HepG2 (cell line): ENCODE data around the gene CMTM5.

Experiments
- CEBPB ChIP-seq: IDR thresholded peaks from 2 replicates; pipeline ENCODE4 v1.6.1; 2011; ENCODE audit warnings: low read depth, low read length, improper control_type of control experiment, borderline replicate concordance
- TF ChIP-seq, protein P1 (sequence below): sonication (generic); formaldehyde crosslinking; IDR thresholded peaks from 2 replicates; pipeline ENCODE4 v1.4.0; 2020; ENCODE audit warnings: mild to moderate bottlenecking, missing genetic modification reagents
- TF ChIP-seq, protein P2 (sequence below): sonication (generic); IDR thresholded peaks from 2 replicates; pipeline ENCODE4 v1.6.1; 2016; ENCODE audit warnings: low read depth, borderline replicate concordance
- TF ChIP-seq, protein P3 (sequence below): sonication (generic); formaldehyde crosslinking; IDR thresholded peaks from 2 replicates; pipeline ENCODE4 v1.5.0; 2020; ENCODE audit warnings: mild to moderate bottlenecking, missing genetic modification reagents, moderate library complexity
- TF ChIP-seq, protein P4 (sequence below): sonication (generic); formaldehyde crosslinking; conservative IDR thresholded peaks from 2 replicates; pipeline ENCODE4 v1.5.0; 2020; ENCODE audit warnings: missing genetic modification reagents

DNA sequence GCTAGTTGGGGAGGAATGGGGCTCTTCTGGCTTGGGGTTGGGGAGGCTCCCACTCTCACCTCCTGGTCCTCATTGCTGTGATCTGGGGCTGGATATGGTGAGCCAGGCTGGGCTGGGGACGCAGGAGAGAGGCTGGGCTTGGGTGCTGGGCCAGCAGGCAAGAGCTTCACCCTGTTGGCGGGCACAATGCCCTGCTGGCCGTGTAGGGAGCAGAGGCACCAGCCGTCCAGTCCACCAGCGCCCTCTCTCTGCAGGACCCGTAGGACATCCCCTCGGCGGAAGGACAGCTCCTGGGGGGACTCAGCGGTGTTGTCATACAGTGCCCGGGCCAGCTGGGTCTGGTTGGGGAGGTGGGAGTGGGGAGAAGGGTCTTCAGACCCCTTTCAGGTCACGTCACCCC lies 16.4 kb upstream of the CMTM5 start:
- TF ChIP-seq, protein P1, sequence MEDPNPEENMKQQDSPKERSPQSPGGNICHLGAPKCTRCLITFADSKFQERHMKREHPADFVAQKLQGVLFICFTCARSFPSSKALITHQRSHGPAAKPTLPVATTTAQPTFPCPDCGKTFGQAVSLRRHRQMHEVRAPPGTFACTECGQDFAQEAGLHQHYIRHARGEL, result no peak
- TF ChIP-seq, protein P2, sequence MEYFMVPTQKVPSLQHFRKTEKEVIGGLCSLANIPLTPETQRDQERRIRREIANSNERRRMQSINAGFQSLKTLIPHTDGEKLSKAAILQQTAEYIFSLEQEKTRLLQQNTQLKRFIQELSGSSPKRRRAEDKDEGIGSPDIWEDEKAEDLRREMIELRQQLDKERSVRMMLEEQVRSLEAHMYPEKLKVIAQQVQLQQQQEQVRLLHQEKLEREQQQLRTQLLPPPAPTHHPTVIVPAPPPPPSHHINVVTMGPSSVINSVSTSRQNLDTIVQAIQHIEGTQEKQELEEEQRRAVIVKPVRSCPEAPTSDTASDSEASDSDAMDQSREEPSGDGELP, result no peak
- no peak for TF ChIP-seq CEBPB
- TF ChIP-seq, protein P3, sequence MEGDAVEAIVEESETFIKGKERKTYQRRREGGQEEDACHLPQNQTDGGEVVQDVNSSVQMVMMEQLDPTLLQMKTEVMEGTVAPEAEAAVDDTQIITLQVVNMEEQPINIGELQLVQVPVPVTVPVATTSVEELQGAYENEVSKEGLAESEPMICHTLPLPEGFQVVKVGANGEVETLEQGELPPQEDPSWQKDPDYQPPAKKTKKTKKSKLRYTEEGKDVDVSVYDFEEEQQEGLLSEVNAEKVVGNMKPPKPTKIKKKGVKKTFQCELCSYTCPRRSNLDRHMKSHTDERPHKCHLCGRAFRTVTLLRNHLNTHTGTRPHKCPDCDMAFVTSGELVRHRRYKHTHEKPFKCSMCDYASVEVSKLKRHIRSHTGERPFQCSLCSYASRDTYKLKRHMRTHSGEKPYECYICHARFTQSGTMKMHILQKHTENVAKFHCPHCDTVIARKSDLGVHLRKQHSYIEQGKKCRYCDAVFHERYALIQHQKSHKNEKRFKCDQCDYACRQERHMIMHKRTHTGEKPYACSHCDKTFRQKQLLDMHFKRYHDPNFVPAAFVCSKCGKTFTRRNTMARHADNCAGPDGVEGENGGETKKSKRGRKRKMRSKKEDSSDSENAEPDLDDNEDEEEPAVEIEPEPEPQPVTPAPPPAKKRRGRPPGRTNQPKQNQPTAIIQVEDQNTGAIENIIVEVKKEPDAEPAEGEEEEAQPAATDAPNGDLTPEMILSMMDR (CRISPR knock-in tag), result peak; percentile 77
- TF ChIP-seq, protein P4, sequence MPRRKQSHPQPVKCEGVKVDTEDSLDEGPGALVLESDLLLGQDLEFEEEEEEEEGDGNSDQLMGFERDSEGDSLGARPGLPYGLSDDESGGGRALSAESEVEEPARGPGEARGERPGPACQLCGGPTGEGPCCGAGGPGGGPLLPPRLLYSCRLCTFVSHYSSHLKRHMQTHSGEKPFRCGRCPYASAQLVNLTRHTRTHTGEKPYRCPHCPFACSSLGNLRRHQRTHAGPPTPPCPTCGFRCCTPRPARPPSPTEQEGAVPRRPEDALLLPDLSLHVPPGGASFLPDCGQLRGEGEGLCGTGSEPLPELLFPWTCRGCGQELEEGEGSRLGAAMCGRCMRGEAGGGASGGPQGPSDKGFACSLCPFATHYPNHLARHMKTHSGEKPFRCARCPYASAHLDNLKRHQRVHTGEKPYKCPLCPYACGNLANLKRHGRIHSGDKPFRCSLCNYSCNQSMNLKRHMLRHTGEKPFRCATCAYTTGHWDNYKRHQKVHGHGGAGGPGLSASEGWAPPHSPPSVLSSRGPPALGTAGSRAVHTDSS (CRISPR knock-in tag), result no peak
